ENCODE measurements around the gene GNG3. TPM values are rescaled to one million over a fixed set of nuclear protein-coding genes. Genes with fewer than 3 reads are reported as not detected.

The GNG3 gene
- total RNA-seq, 4 donors from 2014 or later = not detected

DNA sequence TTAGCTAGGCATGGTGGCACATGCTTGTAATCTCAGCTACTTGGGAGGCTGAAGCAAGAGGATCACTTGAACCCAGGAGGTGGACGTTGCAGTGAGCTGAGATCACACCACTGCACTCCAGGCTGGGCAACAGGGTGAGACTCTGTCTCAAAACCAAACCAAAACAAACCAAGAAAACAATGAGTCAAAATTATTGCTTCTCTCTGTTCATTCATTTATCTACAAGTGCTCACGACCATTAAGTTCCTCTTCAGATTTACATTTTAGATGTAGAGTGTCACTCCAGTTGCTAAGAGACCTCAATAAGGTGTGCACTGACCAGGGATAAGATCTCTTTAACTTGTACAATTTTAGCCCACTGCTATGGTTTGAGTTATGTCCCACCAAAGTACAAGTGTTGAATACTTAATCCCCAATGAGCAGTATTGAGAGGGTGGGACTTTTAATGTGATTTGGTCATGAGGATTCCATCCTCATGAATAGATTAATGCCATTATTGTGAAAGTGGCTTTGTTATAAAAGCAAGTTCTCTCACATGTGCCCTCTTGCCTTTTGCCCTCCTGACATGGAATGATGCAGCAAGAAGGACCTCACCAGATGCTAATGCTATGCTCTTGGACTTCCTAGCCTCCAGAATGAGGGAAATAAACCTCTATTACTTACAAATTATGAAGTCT is 12.0 kb downstream of the GNG3 start:
- TF ChIP-seq, protein P1, sequence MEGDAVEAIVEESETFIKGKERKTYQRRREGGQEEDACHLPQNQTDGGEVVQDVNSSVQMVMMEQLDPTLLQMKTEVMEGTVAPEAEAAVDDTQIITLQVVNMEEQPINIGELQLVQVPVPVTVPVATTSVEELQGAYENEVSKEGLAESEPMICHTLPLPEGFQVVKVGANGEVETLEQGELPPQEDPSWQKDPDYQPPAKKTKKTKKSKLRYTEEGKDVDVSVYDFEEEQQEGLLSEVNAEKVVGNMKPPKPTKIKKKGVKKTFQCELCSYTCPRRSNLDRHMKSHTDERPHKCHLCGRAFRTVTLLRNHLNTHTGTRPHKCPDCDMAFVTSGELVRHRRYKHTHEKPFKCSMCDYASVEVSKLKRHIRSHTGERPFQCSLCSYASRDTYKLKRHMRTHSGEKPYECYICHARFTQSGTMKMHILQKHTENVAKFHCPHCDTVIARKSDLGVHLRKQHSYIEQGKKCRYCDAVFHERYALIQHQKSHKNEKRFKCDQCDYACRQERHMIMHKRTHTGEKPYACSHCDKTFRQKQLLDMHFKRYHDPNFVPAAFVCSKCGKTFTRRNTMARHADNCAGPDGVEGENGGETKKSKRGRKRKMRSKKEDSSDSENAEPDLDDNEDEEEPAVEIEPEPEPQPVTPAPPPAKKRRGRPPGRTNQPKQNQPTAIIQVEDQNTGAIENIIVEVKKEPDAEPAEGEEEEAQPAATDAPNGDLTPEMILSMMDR (IDR thresholded peaks at IDR 0.05) = no peak
- DNase-seq (ENCODE audit: low spot score) = no peak

DNA sequence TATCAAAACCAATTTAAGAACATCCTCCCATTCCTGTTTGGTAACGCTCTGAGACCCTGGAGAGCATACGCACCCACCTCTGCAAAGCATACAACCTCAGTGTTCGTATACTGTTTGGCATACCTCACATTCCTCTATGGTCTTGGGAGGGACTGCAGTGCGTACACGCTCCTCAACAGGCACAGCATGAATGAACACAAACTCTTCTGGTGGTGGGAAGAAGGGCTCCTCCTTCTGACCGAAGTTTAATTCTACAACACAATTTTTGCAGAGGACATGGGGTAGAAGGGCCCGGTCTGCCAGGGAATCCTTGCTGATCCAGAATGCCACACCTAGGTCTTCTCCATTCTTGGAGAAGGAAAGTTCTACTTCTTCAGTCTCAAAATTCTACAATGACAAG is 14.5 kb downstream of the GNG3 start:
- DNase-seq (ENCODE audit: low spot score) (no peak), ATAC-seq (ENCODE audit: low FRiP score) (no peak)
- TF ChIP-seq, protein P1 (IDR thresholded peaks at IDR 0.05) = no peak

More for the DNA sequence above, 12.0 kb downstream of the GNG3 start:
- no peak for ATAC-seq (ENCODE audit: low FRiP score)

DNA sequence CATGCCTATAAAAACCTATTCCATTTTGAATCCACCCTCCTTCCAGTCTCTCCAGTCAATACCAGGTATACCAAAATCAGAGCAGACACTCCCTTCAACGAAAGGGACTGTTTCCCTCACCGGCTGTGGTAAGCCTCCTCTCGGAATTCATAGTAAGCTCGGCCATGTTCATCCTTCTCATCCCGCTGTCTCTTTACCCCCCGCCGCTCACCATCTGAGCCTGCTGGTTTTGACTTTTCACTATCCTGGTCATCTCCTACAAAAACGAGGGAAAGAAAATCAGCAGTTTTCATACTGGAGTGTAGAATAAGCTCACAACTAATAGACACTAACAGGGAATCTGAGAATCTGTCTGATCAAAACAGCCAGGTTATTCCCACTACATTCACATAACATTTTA is 16.7 kb downstream of the GNG3 start:
- TF ChIP-seq, protein P1 (IDR thresholded peaks at IDR 0.05) = no peak
- no peak for ATAC-seq (ENCODE audit: low FRiP score)
- DNase-seq (ENCODE audit: low spot score) = no peak

DNA sequence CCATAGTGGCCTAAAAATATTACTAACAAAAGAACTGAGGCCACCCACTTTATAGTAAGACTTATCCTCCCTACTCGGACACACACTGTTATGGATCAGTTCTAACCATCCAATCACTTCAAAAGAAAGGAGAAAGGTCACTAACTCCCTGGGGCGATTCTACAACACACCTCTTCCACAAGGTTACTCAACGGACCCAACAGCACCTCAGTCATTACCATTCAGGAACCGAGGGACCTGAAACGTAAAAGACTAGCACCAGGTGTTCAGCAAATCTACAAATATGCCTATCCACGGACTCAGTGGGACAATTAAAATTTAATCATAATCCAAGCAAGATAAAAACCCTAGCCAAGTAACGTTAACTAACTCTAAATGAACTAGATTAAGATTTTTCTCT is 18.2 kb downstream of the GNG3 start:
- ATAC-seq (ENCODE audit: low FRiP score) = no peak
- DNase-seq (ENCODE audit: low spot score) = no peak
- TF ChIP-seq, protein P1 (IDR thresholded peaks at IDR 0.05) = no peak

DNA sequence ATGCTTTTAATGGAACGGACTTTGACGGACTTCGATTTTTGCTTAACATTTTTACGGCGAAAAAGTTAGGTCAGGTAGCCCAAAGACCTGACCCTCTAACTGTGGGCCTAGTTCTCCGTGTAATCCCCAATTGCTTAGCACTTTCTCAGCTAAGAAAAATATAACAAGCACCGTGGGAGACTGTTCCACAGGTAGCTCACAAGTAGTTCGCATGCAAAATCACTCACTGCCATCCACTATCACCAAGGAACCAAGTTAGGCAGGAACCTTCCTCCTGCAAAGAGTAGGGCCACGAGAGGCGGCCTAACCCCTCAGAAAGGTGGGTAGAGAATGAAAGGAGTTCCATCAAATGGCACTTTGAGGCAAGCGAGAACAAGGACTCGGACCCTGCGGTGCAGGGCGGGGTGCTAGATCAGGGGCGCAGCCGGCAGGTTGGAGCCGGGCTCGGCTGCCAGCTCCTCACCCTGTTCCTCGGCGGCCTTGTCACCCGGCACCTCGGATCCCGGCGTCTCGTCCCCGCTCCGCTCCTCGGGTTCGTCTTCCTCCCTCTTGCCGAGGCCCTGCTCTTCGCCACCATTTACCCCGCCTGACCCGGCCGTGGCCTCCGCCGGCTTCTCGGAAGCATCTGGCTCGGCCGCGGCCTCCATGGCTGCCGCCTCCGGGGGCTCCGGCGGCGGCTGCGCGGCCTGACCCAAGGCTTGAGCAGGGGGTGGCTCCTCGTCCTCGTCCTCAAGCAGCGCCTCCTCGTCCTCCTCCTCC is 18.9 kb downstream of the GNG3 start:
- ATAC-seq (ENCODE audit: low FRiP score) (peak; percentile 1), DNase-seq (ENCODE audit: low spot score) (no peak)
- TF ChIP-seq, protein P1 (IDR thresholded peaks at IDR 0.05) = no peak

DNA sequence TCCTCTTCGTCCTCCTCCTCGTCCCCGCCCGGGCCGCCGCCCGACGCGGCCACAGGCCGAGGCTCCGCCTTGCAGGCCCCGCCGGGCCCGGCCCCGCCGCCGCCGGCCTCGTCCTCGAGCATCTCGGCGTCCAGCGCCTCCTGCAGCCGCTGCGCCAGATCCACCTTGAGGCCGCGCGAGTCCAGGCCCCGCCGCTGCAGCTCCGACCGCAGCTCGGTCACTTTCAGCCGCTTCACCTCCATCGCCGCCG is 19.4 kb downstream of the GNG3 start:
- ATAC-seq (ENCODE audit: low FRiP score) (no peak), DNase-seq (ENCODE audit: low spot score) (no peak)
- TF ChIP-seq, protein P1 (IDR thresholded peaks at IDR 0.05) = no peak

Measured in omental fat pad (tissue), 4 donors.